ENCODE results near the gene IFNAR2. TPM values are rescaled to one million over a fixed set of nuclear protein-coding genes. Genes with fewer than 3 reads are reported as not detected.
"Not testable (repeated sequence)": the region's sequence is repeated elsewhere in the genome, so short reads cannot be mapped to it uniquely, and the experiment has no call there.

The IFNAR2 gene
- total RNA-seq, 8 experiments from 2014 or later = 4.4 to 12.4 (median 7.3) TPM

GRCh38 chr21:33238146-33238545, 8.4 kb downstream of the IFNAR2 start:
- no peaks in the 10 kb centered on the region for H3K4me1 ChIP-seq (replicated peaks in 1 of 2)
- WGBS, 10 experiments = 81 to 100% (median 97%) methylated on average over 1 to 4 of the region's 4 CpGs; no CpG with 5 or more reads in 2 of the 10 experiments
- H3K27ac ChIP-seq = no peak overlapping the region
- H3K4me3 ChIP-seq = no peak overlapping the region
- no peak for ATAC-seq (replicated peaks in 6 of 8)
- in situ Hi-C loops (cut with MboI; ENCODE audit: low pct_unique_long_range_greater_than_20kb in 2 of 9, low sequenced_read_pairs in 9 of 9, unreplicated experiment in 9 of 9) = no loop called here

GRCh38 chr21:33238565-33239255, 9.0 kb downstream of the IFNAR2 start:
- ATAC-seq (replicated peaks in 6 of 8) = no peak
- Histone ChIP-seq H3K4me1 (replicated peaks in 1 of 2) (no peaks in the 10 kb centered on the region), H3K27ac (no peak overlapping the region), H3K4me3 (no peak overlapping the region)
- in situ Hi-C loops (cut with MboI; ENCODE audit: low pct_unique_long_range_greater_than_20kb in 2 of 9, low sequenced_read_pairs in 9 of 9, unreplicated experiment in 9 of 9) = no loop called here
- WGBS, 10 experiments = 76 to 95% (median 85%) methylated on average over 3 to 7 of the region's 7 CpGs

- in situ Hi-C loops (cut with MboI; ENCODE audit: low pct_unique_long_range_greater_than_20kb in 2 of 9, low sequenced_read_pairs in 9 of 9, unreplicated experiment in 9 of 9); H3K4me3 ChIP-seq; ATAC-seq (replicated peaks in 6 of 8); H3K4me1 ChIP-seq (replicated peaks in 1 of 2); H3K27ac ChIP-seq: not testable (repeated sequence)
Observed at GRCh38 chr21:33239559-33240127, 9.9 kb downstream of the IFNAR2 start.

GRCh38 chr21:33240404-33240803, 10.7 kb downstream of the IFNAR2 start:
- WGBS, 10 experiments = 80 to 100% (median 100%) methylated on average over 1 to 2 of the region's 2 CpGs; no CpG with 5 or more reads in 3 of the 10 experiments
- in situ Hi-C loops (cut with MboI; ENCODE audit: low pct_unique_long_range_greater_than_20kb in 2 of 9, low sequenced_read_pairs in 9 of 9, unreplicated experiment in 9 of 9) = no loop called here
- Histone ChIP-seq H3K4me1 (replicated peaks in 1 of 2) (no peaks in the 10 kb centered on the region), H3K4me3 (no peak overlapping the region), H3K27ac (no peak overlapping the region)
- ATAC-seq (replicated peaks in 6 of 8) = no peak

- Histone ChIP-seq H3K4me1 (replicated peaks in 1 of 2) (no peaks in the 10 kb centered on the region), H3K4me3 (no peak overlapping the region), H3K27ac (no peak overlapping the region)
- 83 to 100% (median 97%) methylated on average over 1 to 2 of the region's 2 CpGs; no CpG with 5 or more reads in 2 of the 10 experiments for WGBS, 10 experiments
- ATAC-seq (replicated peaks in 6 of 8) = no peak
- in situ Hi-C loops (cut with MboI; ENCODE audit: low pct_unique_long_range_greater_than_20kb in 2 of 9, low sequenced_read_pairs in 9 of 9, unreplicated experiment in 9 of 9) = no loop called here
Observed at GRCh38 chr21:33241846-33242245, 12.1 kb downstream of the IFNAR2 start.

- ATAC-seq (replicated peaks in 6 of 8); H3K4me3 ChIP-seq; in situ Hi-C loops (cut with MboI; ENCODE audit: low pct_unique_long_range_greater_than_20kb in 2 of 9, low sequenced_read_pairs in 9 of 9, unreplicated experiment in 9 of 9); H3K27ac ChIP-seq; H3K4me1 ChIP-seq (replicated peaks in 1 of 2): not testable (repeated sequence)
- WGBS, 10 experiments = 80 to 100% (median 100%) methylated on average over 1 to 5 of the region's 8 CpGs; no CpG with 5 or more reads in 5 of the 10 experiments
Observed at GRCh38 chr21:33242846-33243245, 13.1 kb downstream of the IFNAR2 start.

GRCh38 chr21:33244082-33244778, 14.5 kb downstream of the IFNAR2 start:
- in situ Hi-C loops (cut with MboI; ENCODE audit: low pct_unique_long_range_greater_than_20kb in 2 of 9, low sequenced_read_pairs in 9 of 9, unreplicated experiment in 9 of 9) = no loop called here
- Histone ChIP-seq H3K4me1 (replicated peaks in 1 of 2) (no peaks in the 10 kb centered on the region), H3K27ac (no peak overlapping the region), H3K4me3 (no peak overlapping the region)
- ATAC-seq (replicated peaks in 6 of 8) = no peak
- WGBS, 10 experiments = 69 to 100% (median 86%) methylated on average over 2 to 5 of the region's 6 CpGs; no CpG with 5 or more reads in 2 of the 10 experiments

- in situ Hi-C loops (cut with MboI; ENCODE audit: low pct_unique_long_range_greater_than_20kb in 2 of 9, low sequenced_read_pairs in 9 of 9, unreplicated experiment in 9 of 9) = no loop called here
- Histone ChIP-seq H3K4me1 (replicated peaks in 1 of 2) (no peaks in the 10 kb centered on the region), H3K27ac (no peak overlapping the region), H3K4me3 (no peak overlapping the region)
- ATAC-seq (replicated peaks in 6 of 8) = no peak
- 80 to 100% (median 100%) methylated on average over 1 to 2 of the region's 2 CpGs; no CpG with 5 or more reads in 3 of the 10 experiments for WGBS, 10 experiments
Observed at GRCh38 chr21:33244779-33245105, 15.0 kb downstream of the IFNAR2 start.

GRCh38 chr21:33245289-33245918, 15.7 kb downstream of the IFNAR2 start:
- H3K4me3 ChIP-seq = no peak overlapping the region
- no peaks in the 10 kb centered on the region for H3K4me1 ChIP-seq (replicated peaks in 1 of 2)
- WGBS, 10 experiments = 17 to 100% (median 60%) methylated on average over 1 to 4 of the region's 4 CpGs; no CpG with 5 or more reads in 2 of the 10 experiments
- in situ Hi-C loops (cut with MboI; ENCODE audit: low pct_unique_long_range_greater_than_20kb in 2 of 9, low sequenced_read_pairs in 9 of 9, unreplicated experiment in 9 of 9) = no loop called here
- ATAC-seq (replicated peaks in 6 of 8) = no peak
- H3K27ac ChIP-seq = no peak overlapping the region

GRCh38 chr21:33246506-33246905, 16.8 kb downstream of the IFNAR2 start:
- Histone ChIP-seq H3K27ac (no peak overlapping the region), H3K4me1 (replicated peaks in 1 of 2) (no peaks in the 10 kb centered on the region), H3K4me3 (no peak overlapping the region)
- WGBS, 10 experiments = 87 to 100% (median 100%) methylated on average over 1 to 5 of the region's 5 CpGs; no CpG with 5 or more reads in 1 of the 10 experiments
- in situ Hi-C loops (cut with MboI; ENCODE audit: low pct_unique_long_range_greater_than_20kb in 2 of 9, low sequenced_read_pairs in 9 of 9, unreplicated experiment in 9 of 9) = no loop called here
- ATAC-seq (replicated peaks in 6 of 8) = no peak

GRCh38 chr21:33246963-33247362, 17.2 kb downstream of the IFNAR2 start:
- ATAC-seq (replicated peaks in 6 of 8) = no peak
- no peak overlapping the region for H3K4me3 ChIP-seq
- H3K4me1 ChIP-seq (replicated peaks in 1 of 2) = no peaks in the 10 kb centered on the region
- in situ Hi-C loops (cut with MboI; ENCODE audit: low pct_unique_long_range_greater_than_20kb in 2 of 9, low sequenced_read_pairs in 9 of 9, unreplicated experiment in 9 of 9) = no loop called here
- 90 to 100% (median 99%) methylated on average over 1 to 7 of the region's 7 CpGs for whole genome bisulfite sequencing, 10 experiments
- H3K27ac ChIP-seq = no peak overlapping the region

GRCh38 chr21:33247599-33247998, 17.9 kb downstream of the IFNAR2 start:
- 24 to 89% (median 72%) methylated on average over 3 to 6 of the region's 6 CpGs; no CpG with 5 or more reads in 1 of the 10 experiments for WGBS, 10 experiments

GRCh38 chr21:33249331-33250002, 19.7 kb downstream of the IFNAR2 start:
- 95 to 100% (median 100%) methylated on average over 1 to 5 of the region's 7 CpGs; no CpG with 5 or more reads in 3 of the 10 experiments for WGBS, 10 experiments
- Histone ChIP-seq H3K4me3 (no peak overlapping the region), H3K27ac (no peak overlapping the region), H3K4me1 (replicated peaks in 1 of 2) (no peaks in the 10 kb centered on the region)
- in situ Hi-C loops (cut with MboI; ENCODE audit: low pct_unique_long_range_greater_than_20kb in 2 of 9, low sequenced_read_pairs in 9 of 9, unreplicated experiment in 9 of 9) = no loop called here
- ATAC-seq (replicated peaks in 6 of 8) = no peak

More at GRCh38 chr21:33247599-33247998, 17.9 kb downstream of the IFNAR2 start:
- Histone ChIP-seq H3K4me1 (replicated peaks in 1 of 2) (no peaks in the 10 kb centered on the region), H3K27ac (no peak overlapping the region), H3K4me3 (no peak overlapping the region)
- in situ Hi-C loops (cut with MboI; ENCODE audit: low pct_unique_long_range_greater_than_20kb in 2 of 9, low sequenced_read_pairs in 9 of 9, unreplicated experiment in 9 of 9) = no loop called here
- peak in 1 of 8 experiments; percentile 63 for ATAC-seq (replicated peaks in 6 of 8)

Measured in motor neuron (in vitro differentiated cells).